CD4-positive, alpha-beta T cell treated with Interleukin-4 for 4 hours (primary cell): Measurements from ENCODE around the gene AHR.
"Not testable (repeated sequence)": the region's sequence is repeated elsewhere in the genome, so short reads cannot be mapped to it uniquely, and the experiment has no call there.

ENCODE experiments used
- DNase-seq: peaks from one replicate; pipeline ENCODE4 v3.0.0-alpha.2; 2020

AHR gene

GRCh38 chr7:17382408-17383354 lies 84.2 kb downstream of the AHR start:
- not testable (repeated sequence) for DNase-seq

GRCh38 chr7:17384400-17384799 lies 85.9 kb downstream of the AHR start:
- DNase-seq, result no peak

- no peak for DNase-seq
Measured at GRCh38 chr7:17385612-17386011, 87.2 kb downstream of the AHR start.

- no peak for DNase-seq
Measured at GRCh38 chr7:17390392-17390791, 91.9 kb downstream of the AHR start.

GRCh38 chr7:17391366-17391765 lies 92.9 kb downstream of the AHR start:
- DNase-seq, result no peak

- no peak for DNase-seq
Measured at GRCh38 chr7:17392846-17393245, 94.4 kb downstream of the AHR start.

- DNase-seq, result not testable (repeated sequence)
Measured at GRCh38 chr7:17394563-17394962, 96.1 kb downstream of the AHR start.
